ENCODE measurements around the gene MYL6B. TPM values are rescaled to one million over a fixed set of nuclear protein-coding genes. Genes with fewer than 3 reads are reported as not detected.

MYL6B gene
- 56.6 and 105 TPM in 2 replicates for total RNA-seq (2014; rRNA removed; shearing (Covaris generic))
- 62.6 and 77.6 TPM in 2 replicates for total RNA-seq (2022)
- percentile 61 among the genes with signal in this experiment for Bru-seq, nascent RNA
- percentile 68 among the genes with signal in this experiment for BruChase-seq, experiment 1, labeled RNA remaining after a 6-hour chase
- percentile 63 among the genes with signal in this experiment for BruChase-seq, experiment 2, labeled RNA remaining after a 2-hour chase
- long read RNA-seq, transcript MYL6B-208 (3 exons, 322 nt) = major isoform, 14 of 75 reads
- long read RNA-seq, partial matches to known transcripts = 17 of 75 reads
- long read RNA-seq, other reads (novel, unspliced or antisense) = 42 of 75 reads

GRCh38 chr12:56152132-56152755 lies at the start of gene MYL6B:
Gene MYL6B (plus strand): TSS chr12:56152587. CDS start chr12:56153919, 1,332 bp downstream.
- POLR2A ChIA-PET = interaction anchor here (0.6 to 1.9 kb wide), 8 partner anchors 13 to 114 kb away, joined by 3 to 13 read pairs (median 3); partner anchors contain the start of genes ESYT1 and ZC3H10
- H3K36me3 ChIP-seq (ENCODE audit: insufficient read depth, low read length) = peaks cover 12% of the 10 kb centered on the region; the same call in 1 of the 2 replicates
- BruUV-seq (replicated peaks) = TSS peak; percentile 80
- peaks cover 11% of the 10 kb centered on the region; the same call in 1 of the 2 replicates for H3K79me2 ChIP-seq (ENCODE audit: insufficient read depth, low read depth, low read length)
- TF ChIP-seq CTCF (conservative IDR thresholded peaks at IDR 0.05; ENCODE audit: low read length) = no peak
- no peak for TF ChIP-seq EZH2phosphoT487 (IDR thresholded peaks at IDR 0.05; ENCODE audit: borderline replicate concordance, low read depth, low read length)
- H3K4me3 ChIP-seq (ENCODE audit: low read depth, low read length, poor library complexity, severe bottlenecking) = peak within 1 kb of the TSS; percentile 77
- intact Hi-C loops (cut with micrococcal nuclease; ENCODE audit: unreplicated experiment) = loop anchor here (1.0 kb wide), 2 partner anchors 26 to 33 kb away; no protein-coding TSS in a partner anchor
- H4K20me1 ChIP-seq (ENCODE audit: insufficient read depth, low read length) = no peaks in the 10 kb centered on the region
- no peaks in the 10 kb centered on the region for H3K9me2 ChIP-seq (ENCODE audit: insufficient read depth, low read length)
- H3K27ac ChIP-seq (ENCODE audit: low read depth, low read length, poor library complexity, severe bottlenecking) = peak within 1 kb of the TSS; percentile 87
- H3K4me1 ChIP-seq (ENCODE audit: insufficient read depth, low read length, poor library complexity, severe bottlenecking) = peaks cover 34% of the 10 kb centered on the region
- CTCF ChIA-PET (ENCODE audit: unreplicated experiment) = no interaction called here
- peak; percentile 95 for DNase-seq (ENCODE audit: low spot score)
- H3K4me2 ChIP-seq (ENCODE audit: low read length) = peak within 1 kb of the TSS; percentile 95
- no peaks in the 10 kb centered on the region for H3K9me3 ChIP-seq (ENCODE audit: low read length)
- peak within 1 kb of the TSS; percentile 75; the same call in 1 of the 2 replicates for H2AFZ ChIP-seq (ENCODE audit: low read length)

DNA sequence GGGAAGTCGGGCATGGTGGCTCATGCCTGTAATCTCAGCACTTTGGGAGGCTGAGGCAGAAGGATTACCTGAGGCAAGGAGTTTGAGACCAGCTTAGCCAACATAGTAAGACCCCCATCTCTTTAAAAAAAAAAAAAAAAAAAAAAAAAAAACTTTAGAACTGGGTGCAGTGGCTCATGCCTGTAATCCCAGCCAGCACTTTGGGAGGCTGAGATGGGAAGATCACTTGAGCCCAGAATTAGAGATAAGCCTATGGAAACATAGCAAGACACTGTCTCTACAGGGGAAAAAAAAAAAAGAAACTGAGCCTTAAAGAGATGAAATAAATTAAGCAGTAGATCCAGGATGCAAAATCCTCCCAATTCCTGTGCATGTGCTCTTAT lies 49.7 kb upstream of the MYL6B start:
- intact Hi-C loops (cut with micrococcal nuclease; ENCODE audit: unreplicated experiment) = no loop called here
- no peak for DNase-seq (ENCODE audit: low spot score)

More for the DNA sequence above, 49.7 kb upstream of the MYL6B start:
- no peak for TF ChIP-seq EZH2phosphoT487 (IDR thresholded peaks at IDR 0.05; ENCODE audit: borderline replicate concordance, low read depth, low read length)
- no peak for TF ChIP-seq CTCF (conservative IDR thresholded peaks at IDR 0.05; ENCODE audit: low read length)
- Histone ChIP-seq H3K36me3 (ENCODE audit: insufficient read depth, low read length) (peaks cover 32% of the 10 kb centered on the region), H3K4me2 (ENCODE audit: low read length) (peak overlapping the region; percentile 83), H4K20me1 (ENCODE audit: insufficient read depth, low read length) (peaks cover 21% of the 10 kb centered on the region), H3K27ac (ENCODE audit: low read depth, low read length, poor library complexity, severe bottlenecking) (no peak overlapping the region), H3K79me2 (ENCODE audit: insufficient read depth, low read depth, low read length) (peaks cover 34% of the 10 kb centered on the region), H3K9me3 (ENCODE audit: low read length) (no peaks in the 10 kb centered on the region), H3K9me2 (ENCODE audit: insufficient read depth, low read length) (no peaks in the 10 kb centered on the region), H3K4me3 (ENCODE audit: low read depth, low read length, poor library complexity, severe bottlenecking) (peak overlapping the region; percentile 93), H3K4me1 (ENCODE audit: insufficient read depth, low read length, poor library complexity, severe bottlenecking) (peaks cover 27% of the 10 kb centered on the region), H2AFZ (ENCODE audit: low read length) (peak overlapping the region; percentile 56; the same call in 1 of the 2 replicates)
- BruUV-seq (replicated peaks) = no TSS peak
- CTCF ChIA-PET (ENCODE audit: unreplicated experiment) = no interaction called here
- POLR2A ChIA-PET = interaction anchor here (0.7 to 4.0 kb wide), 4 partner anchors 12 to 67 kb away, joined by 3 to 64 read pairs (median 6); partner anchors contain the start of genes ESYT1, RPL41 and ZC3H10
